Peyer's patch (tissue), 4 donors: Measurements from ENCODE around the gene NHSL1. TPM values are rescaled to one million over a fixed set of nuclear protein-coding genes. Genes with fewer than 3 reads are reported as not detected.

ENCODE experiments used
- DNase-seq, 3 donors: peaks; one replicate each; pipeline ENCODE4 v3.0.0-alpha.2; 2017 to 2019
- H3K27ac ChIP-seq, 4 donors: fragments of 200-600 bp; sonication (generic); one replicate each; pipeline ENCODE4 v1.5.1; 2016 to 2019
- H3K27me3 ChIP-seq, 2 donors: fragments of 200-600 bp; sonication (generic); one replicate each; pipeline ENCODE4 v1.5.1; 2019
- H3K36me3 ChIP-seq, 3 donors: fragments of 200-600 bp; sonication (generic); one replicate each; pipeline ENCODE4 v1.5.1; 2016 to 2019
- H3K4me1 ChIP-seq, 4 donors: fragments of 200-600 bp; sonication (generic); one replicate each; pipeline ENCODE4 v1.5.1; 2016 to 2019
- H3K4me3 ChIP-seq, 4 donors: fragments of 200-600 bp; sonication (generic); 1 replicate in 3 of 4; 2 replicates in 1 of 4; pipeline ENCODE4 v1.5.1; 2016 to 2019; ENCODE audit warnings: mild to moderate bottlenecking in 1 of 4
- H3K9me3 ChIP-seq, 4 donors: fragments of 200-600 bp; sonication (generic); one replicate each; pipeline ENCODE4 v1.5.1; 2016 to 2019; ENCODE audit warnings: mild to moderate bottlenecking in 1 of 4
- CTCF ChIP-seq, 6 experiments: fragments of 450-650 bp in 4 of 6; fragments of 200-600 bp in 2 of 6; sonication (generic) in 1 of 6; IDR thresholded peaks; one replicate each; pipeline ENCODE4 v1.5.1; 2017 to 2019; ENCODE audit warnings: antibody characterized with exemption in 6 of 6, mild to moderate bottlenecking in 3 of 6, moderate library complexity in 1 of 6
- POLR2A ChIP-seq, 2 donors: fragments of 450-650 bp; IDR thresholded peaks; one replicate each; pipeline ENCODE4 v1.5.1; 2017; ENCODE audit warnings: antibody characterized with exemption in 2 of 2, mild to moderate bottlenecking in 2 of 2, moderate library complexity in 2 of 2
- total RNA-seq, 4 donors: library from RNA; depleted of rRNA; stranded (reverse); fragments of >200 nt; gene quantifications; one replicate each; pipeline ENCODE4 v1.1.0, GENCODE V29; 2016

Gene NHSL1
- total RNA-seq, 4 donors from 2014 or later: 48.7 to 187 (median 160) TPM

DNA sequence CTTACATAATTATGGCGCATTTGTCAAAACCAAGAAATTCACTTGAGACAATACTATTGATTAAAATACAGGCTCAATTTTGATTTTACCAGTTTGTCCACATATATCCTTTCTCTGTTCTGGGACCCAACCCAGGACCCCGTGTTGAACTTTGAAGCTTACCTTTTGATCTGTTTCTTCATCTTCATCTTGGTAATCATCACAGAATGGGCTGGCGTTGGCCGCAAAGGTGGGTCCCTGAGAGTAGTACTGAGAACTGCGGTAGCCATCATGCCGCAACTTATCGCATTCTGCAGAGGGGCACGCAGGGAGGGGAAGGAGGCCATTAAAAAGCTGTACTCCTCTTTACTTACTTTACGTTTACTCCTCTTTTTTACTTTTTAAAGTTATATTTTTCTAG, 26.1 kb downstream of the NHSL1 start:
- Histone ChIP-seq H3K4me3 (no peak overlapping the region), H3K9me3 (no peaks in the 10 kb centered on the region), H3K4me1 (no peaks in the 10 kb centered on the region), H3K27ac (no peak overlapping the region), H3K27me3 (no peaks in the 10 kb centered on the region), H3K36me3 (peaks cover 0 to 43% (median 0%) of the 10 kb centered on the region in 3 donors)
- DNase-seq: no peak
- TF ChIP-seq CTCF (IDR thresholded peaks at IDR 0.05): no peak
- no peak for TF ChIP-seq POLR2A (IDR thresholded peaks at IDR 0.05)

DNA sequence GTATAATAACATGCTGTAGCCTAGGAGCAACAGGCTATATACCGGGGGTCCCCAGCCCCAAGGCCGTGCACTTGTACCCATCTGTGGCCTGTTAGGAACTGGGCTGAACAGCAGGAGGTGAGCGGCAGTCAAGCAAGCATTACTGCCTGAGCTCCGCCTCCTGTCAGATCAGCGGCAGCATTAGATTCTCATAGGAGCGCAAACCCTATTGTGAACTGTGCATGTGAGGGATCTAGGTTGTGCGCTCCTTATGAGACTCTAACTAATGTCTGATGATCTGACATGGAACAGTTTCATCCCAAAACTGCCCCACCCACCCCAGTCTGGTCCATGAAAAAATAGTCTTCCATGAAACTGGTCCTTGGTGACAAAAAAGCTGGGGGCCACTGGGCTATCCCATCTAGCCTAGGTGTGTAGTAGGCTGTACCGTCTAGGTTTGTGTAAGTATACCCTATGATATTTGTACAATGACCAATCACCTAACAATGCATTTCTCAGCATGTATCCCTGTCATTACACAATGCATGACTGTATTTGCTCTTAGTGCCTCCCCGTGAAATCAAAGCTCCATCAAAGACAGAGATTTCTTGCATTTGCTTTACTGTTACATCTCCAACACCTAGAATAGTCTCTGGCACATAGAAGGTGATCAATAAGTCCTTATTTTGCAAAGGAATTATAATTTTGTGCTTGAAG, 30.8 kb downstream of the NHSL1 start:
- H3K36me3 ChIP-seq: peaks cover 0 to 68% (median 0%) of the 10 kb centered on the region in 3 donors
- no peak overlapping the region for H3K4me3 ChIP-seq
- H3K27me3 ChIP-seq: no peaks in the 10 kb centered on the region
- H3K9me3 ChIP-seq: no peaks in the 10 kb centered on the region
- no peaks in the 10 kb centered on the region for H3K4me1 ChIP-seq
- DNase-seq: no peak
- no peak overlapping the region for H3K27ac ChIP-seq
- TF ChIP-seq CTCF (IDR thresholded peaks at IDR 0.05) (no peak), POLR2A (IDR thresholded peaks at IDR 0.05) (no peak)

GRCh38 chr6:138467901-138468300, 31.4 kb downstream of the NHSL1 start:
- Histone ChIP-seq H3K36me3 (peaks cover 0 to 73% (median 0%) of the 10 kb centered on the region in 3 donors), H3K4me3 (no peak overlapping the region), H3K27ac (no peak overlapping the region), H3K4me1 (no peaks in the 10 kb centered on the region), H3K9me3 (no peaks in the 10 kb centered on the region), H3K27me3 (no peaks in the 10 kb centered on the region)
- no peak for DNase-seq
- TF ChIP-seq POLR2A (IDR thresholded peaks at IDR 0.05) (no peak), CTCF (IDR thresholded peaks at IDR 0.05) (no peak)

- peak overlapping the region in 1 of 4 donors; percentile 66 for H3K27ac ChIP-seq
- no peaks in the 10 kb centered on the region for H3K9me3 ChIP-seq
- peaks cover 0 to 69% (median 0%) of the 10 kb centered on the region in 3 donors for H3K36me3 ChIP-seq
- no peaks in the 10 kb centered on the region for H3K4me1 ChIP-seq
- H3K4me3 ChIP-seq: no peak overlapping the region
- H3K27me3 ChIP-seq: no peaks in the 10 kb centered on the region
- TF ChIP-seq POLR2A (IDR thresholded peaks at IDR 0.05): no peak
- TF ChIP-seq CTCF (IDR thresholded peaks at IDR 0.05): no peak
- peak in 1 of 3 donors; percentile 60 for DNase-seq
Measured at GRCh38 chr6:138465007-138465645, 34.2 kb downstream of the NHSL1 start.

DNA sequence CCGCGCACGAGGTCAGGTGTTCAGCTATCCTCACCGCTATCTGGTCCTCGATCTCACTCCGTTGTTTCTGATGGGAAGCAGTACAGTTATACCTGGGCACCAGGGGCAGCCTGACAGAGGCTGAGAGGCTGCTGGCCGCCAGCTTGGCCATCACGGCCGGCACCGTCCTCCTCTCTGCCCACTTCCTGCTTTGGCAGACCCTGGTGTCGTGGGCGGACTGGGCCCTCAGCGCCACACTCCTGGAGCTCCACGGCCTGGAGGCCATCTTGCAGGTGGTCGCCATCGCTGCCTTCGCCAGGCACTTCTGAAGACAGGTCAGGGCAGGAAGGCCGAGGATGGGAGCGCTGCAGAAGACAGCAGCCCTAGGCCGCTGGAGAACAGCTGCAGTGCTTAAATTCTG, 35.2 kb downstream of the NHSL1 start:
- TF ChIP-seq CTCF (IDR thresholded peaks at IDR 0.05) (no peak), POLR2A (IDR thresholded peaks at IDR 0.05) (no peak)
- H3K4me3 ChIP-seq: no peak overlapping the region

More for the DNA sequence above, 35.2 kb downstream of the NHSL1 start:
- DNase-seq: no peak
- no peaks in the 10 kb centered on the region for H3K27me3 ChIP-seq
- peaks cover 0 to 60% (median 0%) of the 10 kb centered on the region in 3 donors for H3K36me3 ChIP-seq
- no peak overlapping the region for H3K27ac ChIP-seq
- no peaks in the 10 kb centered on the region for H3K4me1 ChIP-seq
- H3K9me3 ChIP-seq: no peaks in the 10 kb centered on the region
